Left renal cortex interstitium (tissue), 4 donors: ENCODE measurements around the gene SPRY4. TPM values are rescaled to one million over a fixed set of nuclear protein-coding genes. Genes with fewer than 3 reads are reported as not detected.
"Not testable (repeated sequence)": the region's sequence is repeated elsewhere in the genome, so short reads cannot be mapped to it uniquely, and the experiment has no call there.

Source experiments
- DNase-seq, 4 donors: peaks; one replicate each; pipeline ENCODE4 v3.0.0-alpha.2; 2013; ENCODE audit warnings: low read depth in 4 of 4, low spot score in 2 of 4, missing footprints in 1 of 4
- polyA plus RNA-seq, 4 donors: library from polyadenylated mRNA; unstranded; fragments of 120-200 nt; gene quantifications; one replicate each; pipeline ENCODE4 v1.2.1, GENCODE V29; 2013; ENCODE audit not compliant: insufficient read length in 4 of 4

The SPRY4 gene, protein sequence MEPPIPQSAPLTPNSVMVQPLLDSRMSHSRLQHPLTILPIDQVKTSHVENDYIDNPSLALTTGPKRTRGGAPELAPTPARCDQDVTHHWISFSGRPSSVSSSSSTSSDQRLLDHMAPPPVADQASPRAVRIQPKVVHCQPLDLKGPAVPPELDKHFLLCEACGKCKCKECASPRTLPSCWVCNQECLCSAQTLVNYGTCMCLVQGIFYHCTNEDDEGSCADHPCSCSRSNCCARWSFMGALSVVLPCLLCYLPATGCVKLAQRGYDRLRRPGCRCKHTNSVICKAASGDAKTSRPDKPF
- polyA plus RNA-seq = 10 to 100 TPM; 26.9 to 36.3 (median 32.2) TPM

DNA sequence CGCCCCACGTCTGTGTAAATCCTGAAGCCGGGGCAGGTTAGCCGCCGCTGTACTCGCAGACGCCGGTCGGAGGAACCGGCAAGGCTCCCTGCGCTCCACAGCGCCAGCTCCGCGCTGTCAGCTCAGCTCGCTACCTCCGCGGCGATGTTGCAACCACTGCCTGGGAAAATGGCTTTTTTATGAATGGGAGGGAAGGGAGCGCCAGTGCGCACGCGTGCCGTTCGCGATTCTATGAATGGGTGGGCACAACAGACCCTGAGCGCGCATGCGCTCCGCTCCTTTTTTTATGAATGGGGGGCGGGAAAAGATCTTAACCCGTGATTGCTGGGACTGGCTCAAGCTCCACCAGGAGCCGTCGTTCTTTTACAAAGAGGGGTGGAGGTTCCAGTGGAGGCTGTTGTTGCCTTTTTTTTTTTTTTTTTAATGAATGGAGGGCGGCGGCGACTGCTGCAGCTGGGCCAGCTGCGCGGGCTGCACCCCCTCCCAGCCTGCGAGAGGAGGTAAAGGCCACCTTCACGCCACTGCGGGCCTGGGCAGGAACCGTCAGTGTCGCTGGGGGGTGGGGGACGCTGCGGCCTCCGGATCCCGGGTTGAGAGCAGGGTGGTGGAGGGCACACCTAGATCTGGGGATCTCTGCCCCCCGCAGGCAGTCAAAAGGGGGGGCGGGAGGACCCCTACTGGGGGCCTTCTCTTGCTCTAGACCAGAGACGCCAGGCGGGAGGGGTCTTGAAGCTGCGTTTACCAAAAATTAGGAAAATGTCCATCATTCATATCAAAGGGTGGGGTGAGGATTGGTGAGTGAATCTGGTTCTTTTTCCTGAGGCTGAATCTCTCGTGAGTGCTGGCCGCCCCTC, at the start of gene SPRY4:
Gene SPRY4 (minus strand): TSS at position 151 of the 854 bp plus-strand sequence. CDS start 9,913 bp downstream, outside the sequence.
- peak; percentile 95 to 98 (median 96) for DNase-seq

DNA sequence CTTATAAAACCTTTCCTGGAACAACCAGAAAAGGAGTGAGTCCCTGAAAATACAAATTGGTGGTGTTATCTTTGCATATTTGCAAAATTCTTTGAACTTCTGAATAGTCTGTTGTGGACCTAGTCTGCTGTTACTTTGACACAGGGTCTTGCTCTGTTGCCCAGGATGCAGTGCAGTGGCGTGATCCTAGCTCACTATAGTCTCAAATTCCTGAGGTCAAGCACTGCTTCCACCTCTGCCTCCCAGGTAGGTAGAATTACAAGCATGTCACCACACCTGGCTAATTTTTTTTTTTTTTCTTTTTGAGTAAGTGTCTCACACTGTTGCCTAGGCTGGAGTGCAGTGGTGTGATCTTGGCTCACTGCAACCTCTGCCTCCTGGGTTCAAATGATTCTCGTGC, 43.7 kb upstream of the SPRY4 start:
- DNase-seq = no peak

DNA sequence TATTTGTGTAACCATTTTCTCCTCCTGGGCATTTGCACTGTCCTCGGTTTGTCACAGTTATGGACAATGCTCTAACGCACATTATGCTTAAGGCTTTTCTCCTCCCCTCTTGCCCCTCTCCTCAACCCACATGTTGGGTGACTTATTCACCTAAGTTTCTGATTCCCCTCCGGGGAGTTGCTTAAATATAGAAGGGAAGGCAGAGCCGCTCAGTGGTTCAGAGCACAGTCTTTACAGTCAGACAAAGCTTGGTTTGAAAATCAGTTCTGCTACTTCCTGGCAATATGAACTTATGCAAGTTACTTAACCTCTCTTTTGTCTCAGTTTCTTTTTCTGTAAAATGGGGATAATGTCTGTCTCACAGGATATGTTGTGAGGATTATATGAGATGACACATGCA, 41.2 kb upstream of the SPRY4 start:
- no peak for DNase-seq

DNA sequence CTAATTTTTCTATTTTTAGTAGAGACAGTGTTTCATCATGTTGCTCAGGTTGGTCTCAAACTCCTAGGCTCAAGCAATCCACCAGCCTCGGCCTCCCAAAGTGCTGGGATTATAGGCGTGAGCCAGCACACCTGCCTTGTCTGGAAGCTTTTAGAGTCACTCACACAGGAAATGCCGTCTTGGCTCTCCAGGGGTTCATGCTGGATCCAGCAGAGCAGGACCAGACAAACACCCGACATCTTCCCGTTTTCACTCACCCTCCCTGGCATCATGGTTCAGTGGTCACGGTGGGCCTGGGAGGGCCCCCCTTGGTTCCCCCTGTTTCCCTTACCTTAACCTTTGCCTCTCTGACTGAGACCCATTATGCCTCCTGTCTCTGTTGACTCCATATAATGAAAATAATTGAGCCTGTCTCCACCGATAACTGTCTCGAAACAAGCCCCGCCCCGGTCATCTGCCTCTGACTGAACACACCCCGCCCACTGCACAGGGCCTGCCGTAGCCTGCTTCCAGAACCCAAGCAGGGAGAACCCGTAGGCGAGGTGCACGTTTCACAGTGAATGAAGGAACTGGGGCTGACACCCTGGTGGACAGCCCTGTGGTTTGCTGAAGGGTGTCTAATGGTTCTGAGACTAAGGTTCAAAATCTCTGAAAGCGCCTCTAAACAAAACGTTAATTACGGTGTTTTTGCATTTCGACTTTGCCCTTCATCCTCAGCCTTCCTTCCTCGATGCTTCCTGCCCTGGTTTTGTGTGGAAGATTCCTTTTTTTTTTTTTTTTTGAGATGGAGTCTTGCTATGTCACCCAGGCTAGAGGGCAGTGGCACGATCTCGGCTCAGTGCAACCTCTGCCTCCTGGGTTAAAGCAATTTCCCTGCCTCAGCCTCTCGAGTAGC, 39.7 kb upstream of the SPRY4 start:
- DNase-seq = no peak

DNA sequence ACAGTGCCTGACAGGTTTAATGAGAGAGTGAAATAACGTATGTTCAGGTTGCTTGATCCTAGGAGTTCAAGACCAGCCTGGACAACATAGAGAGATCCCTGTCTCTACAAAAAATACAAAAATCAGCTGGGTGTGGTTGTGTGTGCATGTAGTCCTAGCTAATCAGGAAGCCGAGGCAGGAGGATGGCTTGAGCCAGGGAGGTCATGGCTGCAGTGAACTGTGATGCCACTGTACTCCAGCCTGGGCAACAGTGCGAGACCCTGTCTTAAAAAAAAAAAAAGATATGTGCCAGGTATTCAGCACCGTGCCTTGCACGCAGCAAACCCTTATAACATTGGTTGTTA, 38.8 kb upstream of the SPRY4 start:
- DNase-seq = no peak

DNA sequence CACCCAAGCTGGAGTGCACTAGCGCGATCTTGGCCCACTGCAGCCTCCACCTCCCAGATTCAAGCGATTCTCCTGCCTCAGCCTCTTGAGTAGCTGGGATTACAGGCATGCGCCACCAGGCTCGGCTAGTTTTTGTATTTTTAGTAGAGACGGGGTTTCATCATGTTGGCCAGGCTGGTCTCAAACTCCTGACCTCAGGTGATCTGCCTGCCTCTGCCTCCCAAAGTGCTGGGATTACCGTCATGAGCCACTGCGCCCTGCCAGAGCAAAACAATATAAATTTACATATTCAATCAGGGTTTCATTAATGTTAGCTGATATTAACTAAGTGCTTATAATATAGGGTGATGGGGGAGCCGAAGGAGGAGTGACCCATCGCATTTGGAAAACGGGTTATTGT, 37.4 kb upstream of the SPRY4 start:
- not testable (repeated sequence) for DNase-seq

DNA sequence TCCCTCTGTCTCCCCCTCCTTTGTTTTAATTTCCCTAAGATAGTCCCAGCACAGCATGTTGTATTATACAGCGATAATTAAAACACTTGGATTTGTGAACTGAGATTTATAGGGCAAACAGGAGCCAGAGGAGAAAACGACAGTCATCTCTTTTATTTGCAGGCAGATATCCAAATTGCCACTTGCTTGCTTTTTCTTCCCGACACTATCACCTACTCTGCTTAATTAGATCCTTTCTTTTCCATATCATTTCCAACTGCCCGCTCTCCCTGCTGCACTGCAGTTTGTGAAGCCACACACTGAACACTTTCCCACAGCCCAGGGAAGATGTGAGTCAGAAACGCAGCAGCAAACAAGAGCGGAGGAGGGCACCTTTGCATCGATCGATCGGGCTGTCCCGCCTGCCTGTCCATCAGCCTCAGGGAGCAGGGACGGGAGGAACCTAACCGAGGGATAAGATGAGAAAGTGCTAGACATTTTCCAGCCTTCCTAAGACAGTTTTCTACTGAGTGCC, 35.8 kb upstream of the SPRY4 start:
- DNase-seq = no peak

DNA sequence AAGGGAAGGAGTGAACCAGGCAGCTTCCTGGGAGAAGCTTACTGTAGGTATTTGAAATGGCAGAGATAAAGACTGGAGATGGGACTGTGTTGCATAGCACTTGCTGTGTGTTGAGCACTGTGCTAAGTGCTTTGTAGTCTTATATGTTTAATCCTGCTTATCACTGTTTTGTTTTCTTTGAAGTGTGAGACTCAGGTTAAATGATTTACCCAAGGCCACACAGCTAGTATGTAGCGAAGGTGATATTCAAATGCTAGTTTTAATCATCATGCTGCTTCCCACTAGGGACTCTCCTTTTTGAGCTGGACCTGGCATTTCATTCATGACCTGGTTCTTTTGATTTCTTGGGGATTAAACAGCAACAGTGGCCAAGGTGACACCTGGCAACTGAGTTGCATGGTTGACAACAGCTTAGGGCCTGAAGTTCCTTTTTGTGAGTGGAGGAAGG, 35.3 kb upstream of the SPRY4 start:
- DNase-seq = no peak

DNA sequence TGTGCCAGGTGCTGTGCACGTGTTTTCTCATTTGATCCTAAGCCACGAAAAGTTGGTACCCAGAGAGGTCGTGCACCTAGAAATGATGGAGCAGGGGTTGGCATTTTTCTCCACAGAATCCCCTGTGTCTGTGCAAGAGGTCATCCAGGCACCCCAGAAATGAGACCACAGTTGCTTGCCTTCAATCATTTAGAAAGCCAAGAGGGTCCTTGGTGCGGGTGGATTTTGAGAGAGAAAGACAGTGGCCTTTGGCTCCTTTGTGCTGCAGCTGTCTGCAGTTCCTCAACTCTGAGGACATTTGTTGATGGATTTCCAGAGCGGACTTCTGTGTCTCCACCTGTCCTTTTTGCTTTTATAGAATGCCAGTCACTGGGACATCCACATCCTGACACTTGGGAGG, 33.8 kb upstream of the SPRY4 start:
- DNase-seq = no peak

DNA sequence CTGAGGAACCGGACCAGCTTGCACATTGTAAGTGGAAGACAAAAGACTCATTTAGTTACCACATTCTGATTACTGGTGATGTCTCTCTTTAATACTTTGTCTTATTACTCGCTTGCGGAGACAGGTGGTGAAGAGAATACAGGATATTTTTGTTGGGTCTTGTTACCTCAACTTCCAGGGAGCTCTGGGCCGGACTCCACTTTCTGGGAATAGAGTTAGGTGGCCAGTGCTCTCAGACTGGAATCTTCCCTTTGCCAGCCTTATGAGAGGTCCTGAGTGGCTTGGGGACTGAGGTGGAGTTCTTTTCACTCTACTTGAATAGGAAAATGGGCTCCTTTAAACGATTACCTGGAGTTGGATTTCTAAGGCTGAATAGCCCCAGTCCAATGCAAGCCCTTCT, 33.3 kb upstream of the SPRY4 start:
- no peak for DNase-seq

DNA sequence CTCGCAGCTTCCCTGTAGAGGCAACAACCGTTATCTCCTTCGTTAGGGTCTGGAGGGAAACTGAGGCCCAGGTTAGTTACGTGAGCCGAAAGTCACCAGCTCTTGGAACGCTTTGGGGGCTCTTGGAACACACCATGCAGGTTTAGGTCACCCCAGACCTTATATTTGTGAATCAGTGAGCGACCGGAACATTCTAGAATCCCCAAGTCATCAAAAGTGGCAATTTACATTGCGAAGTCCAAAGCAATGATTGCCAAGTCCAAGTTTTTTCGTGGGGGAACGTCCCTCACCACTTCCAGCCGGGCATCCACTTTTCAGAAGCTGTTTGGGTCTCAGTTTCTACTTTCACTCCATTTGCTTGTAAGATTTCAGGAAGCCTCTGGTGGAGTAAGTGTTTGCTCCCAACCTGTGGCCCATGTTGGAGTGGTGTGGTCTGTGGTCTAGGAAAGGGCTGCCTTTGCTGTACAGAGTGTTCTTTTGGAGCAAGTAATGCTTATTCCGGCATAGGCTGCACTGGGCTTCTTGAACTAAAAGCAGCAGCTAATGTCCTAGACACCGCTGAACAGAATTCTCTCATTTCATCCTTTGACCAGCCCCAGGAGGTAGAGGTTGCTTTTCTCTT, 32.8 kb upstream of the SPRY4 start:
- DNase-seq = no peak

DNA sequence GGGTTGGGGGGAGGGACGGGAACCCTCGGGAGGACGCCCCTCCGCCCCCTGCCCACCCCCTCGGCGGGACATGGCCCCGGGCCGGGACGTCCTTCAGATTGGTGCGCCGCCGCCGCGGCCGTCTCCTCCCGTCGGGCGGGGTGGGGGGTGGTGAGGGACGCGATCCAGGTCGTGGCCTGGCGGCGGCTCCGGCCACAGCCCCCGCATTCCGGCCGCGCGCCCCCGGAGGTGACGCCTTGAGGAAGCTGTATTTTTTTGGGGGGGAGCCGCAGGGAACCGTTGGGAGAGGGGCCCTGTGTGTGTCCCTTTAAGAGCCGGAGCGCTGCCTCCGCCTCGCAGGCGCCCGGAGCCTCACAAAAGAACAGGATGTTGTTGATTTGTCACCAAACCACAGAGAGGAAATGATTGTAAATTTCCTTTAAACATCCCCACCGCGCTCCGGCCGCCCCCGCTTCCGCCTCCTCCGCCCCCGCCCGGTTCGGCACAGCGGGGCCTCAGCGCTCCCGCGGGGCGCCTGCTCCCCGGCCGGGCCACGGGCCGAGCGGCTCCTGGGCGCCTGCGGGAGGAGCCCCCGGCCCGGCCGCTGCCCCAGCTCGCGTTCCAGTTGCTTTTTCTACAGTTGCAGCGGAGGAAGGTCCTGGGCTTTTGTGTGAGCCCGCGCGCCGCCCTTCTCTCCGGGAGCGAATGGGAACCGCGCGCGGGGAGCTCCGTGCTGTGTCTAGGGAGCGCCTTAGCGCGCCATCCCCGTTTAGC, 32.1 kb upstream of the SPRY4 start:
- DNase-seq = peak in 3 of 4 donors; percentile 77 to 81 (median 78)

DNA sequence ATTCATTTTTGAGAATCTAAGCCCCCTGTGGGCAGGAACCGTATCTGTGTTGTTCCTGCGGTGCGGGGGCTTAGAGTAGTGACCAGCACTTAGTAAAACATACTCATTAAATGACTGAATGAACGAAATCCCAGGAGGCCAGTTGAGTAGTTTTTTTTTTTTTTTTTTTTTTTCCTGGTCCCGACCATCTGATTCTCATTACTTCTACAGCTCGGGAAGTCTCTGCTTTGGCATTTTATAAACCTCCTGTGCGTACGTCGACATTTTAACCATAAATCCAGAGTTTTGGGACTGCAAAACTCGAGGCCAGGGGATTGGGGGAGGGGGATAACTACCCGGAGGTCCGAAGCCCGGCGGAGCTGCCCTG, 31.5 kb upstream of the SPRY4 start:
- peak in 1 of 4 donors; percentile 60 for DNase-seq

DNA sequence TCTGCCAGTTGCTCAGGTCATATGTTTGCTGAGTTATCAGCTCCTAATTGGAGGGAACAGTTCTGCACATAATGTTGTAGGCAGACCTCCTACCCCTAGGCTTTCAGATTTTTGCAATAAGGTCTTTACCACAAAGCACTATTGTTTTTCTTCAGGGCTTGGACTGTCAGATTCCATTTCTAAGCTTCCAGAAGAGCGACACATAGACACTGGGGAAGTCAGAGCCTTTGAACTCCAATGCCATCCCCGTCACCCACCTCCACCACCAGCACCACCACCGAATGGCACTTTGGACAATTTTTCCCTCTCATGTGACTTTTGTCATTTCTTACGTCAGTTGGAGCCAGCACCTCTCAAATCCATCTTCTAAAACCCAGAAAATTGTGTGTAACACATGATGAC, 28.3 kb upstream of the SPRY4 start:
- no peak for DNase-seq

DNA sequence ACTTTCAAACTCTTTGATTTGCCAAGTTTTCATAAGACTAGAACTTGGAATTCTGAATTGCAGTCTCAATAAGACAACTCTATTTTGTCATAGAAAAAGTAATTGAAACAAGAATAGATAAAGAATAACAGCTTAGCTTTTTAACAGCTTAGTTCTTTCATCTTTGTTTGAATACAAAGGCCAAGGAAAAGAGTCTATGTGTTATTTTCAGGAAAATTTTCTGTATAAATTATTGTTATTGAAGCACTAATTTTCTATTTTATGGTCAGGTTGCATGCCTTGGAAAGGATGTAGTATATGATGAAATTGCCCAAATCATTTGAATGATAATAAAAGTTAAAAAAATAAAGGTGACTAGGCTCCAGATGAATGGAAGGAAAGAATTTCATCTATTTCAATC, 25.2 kb upstream of the SPRY4 start:
- no peak for DNase-seq

DNA sequence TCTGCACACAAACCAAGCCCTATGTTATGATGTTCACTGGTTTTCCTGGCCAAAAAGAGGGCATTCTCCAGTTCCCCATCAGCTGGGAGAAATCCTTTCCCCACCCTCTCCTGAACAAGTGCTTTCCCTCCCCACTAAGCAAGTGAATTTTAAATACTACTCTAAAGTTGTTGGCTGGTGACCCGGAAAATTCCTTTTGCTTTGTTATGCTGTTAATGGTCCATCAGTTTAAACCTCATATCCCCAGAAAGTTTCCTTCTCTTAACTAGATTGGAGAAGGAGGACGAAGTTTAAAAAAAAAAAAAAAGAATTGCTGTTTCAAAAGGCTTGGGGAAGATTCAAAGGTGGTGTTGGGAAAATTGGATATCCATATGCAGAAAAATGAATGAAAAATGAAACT, 21.9 kb upstream of the SPRY4 start:
- no peak for DNase-seq

DNA sequence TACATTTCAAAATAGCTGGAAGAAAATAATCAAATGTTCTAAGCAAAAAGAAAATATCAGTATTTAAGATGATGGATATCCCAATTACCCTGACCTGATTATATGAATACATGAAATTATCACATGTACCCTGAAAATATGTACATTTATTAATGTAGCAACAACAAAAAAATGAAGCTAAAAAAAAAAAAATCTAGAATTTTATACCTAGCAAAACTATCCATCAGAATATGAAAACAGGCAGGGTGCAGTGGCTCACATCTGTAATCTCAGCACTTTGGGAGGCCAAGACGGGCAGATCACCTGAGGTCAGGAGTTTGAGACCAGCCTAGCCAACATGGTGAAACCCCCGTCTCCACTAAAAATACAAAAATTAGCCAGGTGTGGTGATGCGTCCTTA, 20.1 kb upstream of the SPRY4 start:
- not testable (repeated sequence) for DNase-seq

DNA sequence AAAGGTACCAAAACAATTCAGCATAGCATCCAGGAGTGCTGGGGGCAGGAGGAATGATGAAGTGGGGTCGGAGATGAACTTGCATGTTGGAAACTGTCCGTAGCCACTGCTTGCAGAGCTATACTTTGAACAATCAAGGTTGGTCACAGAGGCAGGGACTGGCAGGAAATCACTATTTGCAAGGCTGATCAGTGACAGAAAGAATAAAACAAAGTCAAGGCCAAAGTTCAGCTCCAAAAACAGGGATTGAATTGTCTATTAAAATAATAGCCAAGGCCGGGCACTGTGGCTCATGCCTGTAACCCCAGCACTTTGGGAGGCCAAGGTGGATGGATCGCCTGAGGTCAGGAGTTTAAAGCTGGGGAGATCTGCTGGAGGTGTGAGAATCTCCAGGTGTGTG, 18.7 kb upstream of the SPRY4 start:
- DNase-seq = no peak

DNA sequence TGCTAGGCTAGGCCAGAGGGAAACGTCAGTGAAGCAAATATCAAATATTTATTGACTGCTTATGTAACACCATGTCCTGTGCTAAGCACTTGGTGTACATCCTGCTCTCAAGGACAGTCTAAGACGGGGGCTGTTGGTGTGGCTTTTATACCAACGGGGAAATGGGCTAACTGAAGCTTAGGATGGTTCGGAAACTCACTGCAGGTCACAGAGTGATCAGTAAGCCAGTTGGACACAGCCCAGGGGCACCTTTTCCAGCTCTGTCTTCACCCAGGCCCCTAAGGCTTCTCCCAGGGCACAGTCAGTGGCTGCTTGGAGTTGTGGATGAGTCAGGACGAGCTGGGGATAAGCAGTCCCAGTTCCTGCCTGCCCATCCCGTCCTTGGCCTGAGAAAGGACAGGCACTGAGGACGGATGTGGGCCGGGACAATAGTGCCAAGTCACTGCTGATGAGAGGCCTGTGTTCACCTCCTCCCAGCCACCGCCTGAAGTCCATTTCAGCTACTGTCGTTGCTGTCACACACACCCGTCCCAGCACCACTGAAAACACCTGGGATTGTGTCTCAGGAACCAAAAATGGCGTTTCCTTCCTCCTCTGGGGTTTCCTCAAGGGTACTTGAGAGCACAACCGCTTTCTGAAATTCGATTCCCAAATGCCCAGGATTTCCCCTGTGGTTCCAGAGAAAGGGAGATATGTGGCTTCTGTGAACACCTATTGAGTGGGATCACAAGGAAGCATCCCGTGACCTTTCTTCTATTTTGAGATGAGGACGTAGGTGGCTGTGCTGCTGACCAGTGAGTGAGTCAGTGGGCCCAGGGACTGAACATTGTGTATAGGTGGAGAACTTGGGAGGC, 17.5 kb upstream of the SPRY4 start:
- DNase-seq = no peak
